Tibial nerve (tissue), 4 donors: ENCODE data around the gene DROSHA.

Source experiments
- CTCF ChIP-seq, 5 experiments: fragments of 200-600 bp in 3 of 5; fragments of 450-650 bp in 2 of 5; sonication (generic) in 3 of 5; IDR thresholded peaks; one replicate each; pipeline ENCODE4 v1.5.1; 2016 to 2019; ENCODE audit warnings: antibody characterized with exemption in 5 of 5, mild to moderate bottlenecking in 3 of 5, moderate library complexity in 2 of 5
- EP300 ChIP-seq, 2 donors: sonication (generic); formaldehyde crosslinking; IDR thresholded peaks; one replicate each; pipeline ENCODE4 v1.6.1; 2017; ENCODE audit warnings: antibody characterized with exemption in 2 of 2, mild to moderate bottlenecking in 1 of 2
- POLR2A ChIP-seq, 2 donors: fragments of 450-650 bp; IDR thresholded peaks; one replicate each; pipeline ENCODE4 v1.6.1; 2017; ENCODE audit warnings: antibody characterized with exemption in 2 of 2, mild to moderate bottlenecking in 2 of 2, moderate library complexity in 2 of 2

DNA sequence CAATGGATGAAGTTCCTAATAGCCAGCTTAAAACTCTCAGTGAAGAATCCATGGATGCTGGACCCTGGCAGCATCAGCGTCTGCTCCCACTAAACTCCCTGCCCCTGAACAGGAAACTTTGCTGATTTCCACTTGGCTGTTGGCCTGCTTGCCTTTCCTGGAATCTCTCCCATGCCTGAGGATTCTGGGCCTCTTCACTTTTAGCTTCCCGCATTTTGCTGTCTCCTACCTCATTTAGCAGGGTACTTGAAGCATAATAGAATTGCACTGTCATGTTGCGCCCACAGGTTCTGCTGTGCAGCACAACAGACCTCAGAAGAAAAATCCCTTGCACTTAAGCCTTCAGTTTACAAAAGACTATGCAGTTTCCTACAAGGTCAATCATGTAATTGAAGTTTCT is 127.6 kb downstream of the DROSHA start:
- TF ChIP-seq CTCF (IDR thresholded peaks at IDR 0.05) = no peak
- TF ChIP-seq POLR2A (IDR thresholded peaks at IDR 0.05) = no peak
- no peak for TF ChIP-seq EP300 (IDR thresholded peaks at IDR 0.05)
